Esophagus squamous epithelium (tissue), 5 donors: ENCODE data around the gene SLC17A2. TPM values are rescaled to one million over a fixed set of nuclear protein-coding genes. Genes with fewer than 3 reads are reported as not detected.

Experiments
- DNase-seq: peaks from one replicate; lab custom pipeline; 2025; lab: John Stamatoyannopoulos, UW
- H3K27ac ChIP-seq, 4 donors: fragments of 200-600 bp; sonication (generic); one replicate each; pipeline ENCODE4 v1.5.1; 2016 to 2019; ENCODE audit warnings: mild to moderate bottlenecking in 1 of 4
- H3K27me3 ChIP-seq, 4 donors: fragments of 200-600 bp; sonication (generic); 1 replicate in 3 of 4; 2 replicates in 1 of 4; pipeline versions ENCODE4 v1.5.1 to v1.6.0; 2017 to 2021; ENCODE audit warnings: antibody characterized with exemption in 1 of 4
- H3K36me3 ChIP-seq, 3 donors: fragments of 200-600 bp; sonication (generic); one replicate each; pipeline ENCODE4 v1.5.1; 2016 to 2019
- H3K4me1 ChIP-seq, 3 donors: fragments of 200-600 bp; sonication (generic); one replicate each; pipeline ENCODE4 v1.5.1; 2017 to 2019
- H3K4me3 ChIP-seq, 4 donors: fragments of 200-600 bp; sonication (generic); 1 replicate in 3 of 4; 2 replicates in 1 of 4; pipeline ENCODE4 v1.5.1; 2016 to 2019; ENCODE audit warnings: mild to moderate bottlenecking in 2 of 4, moderate library complexity in 1 of 4
- H3K9me3 ChIP-seq, 3 donors: fragments of 200-600 bp; sonication (generic); one replicate each; pipeline ENCODE4 v1.5.1; 2016 to 2019
- CTCF ChIP-seq, 6 experiments: fragments of 450-650 bp in 4 of 6; fragments of 200-600 bp in 2 of 6; sonication (generic) in 2 of 6; IDR thresholded peaks; one replicate each; pipeline ENCODE4 v1.5.1; 2016 to 2019; ENCODE audit warnings: antibody characterized with exemption in 6 of 6, mild to moderate bottlenecking in 4 of 6, moderate library complexity in 4 of 6
- POLR2A ChIP-seq, 4 donors: fragments of 450-650 bp; IDR thresholded peaks; one replicate each; pipeline ENCODE4 v1.6.1; 2017; ENCODE audit warnings: antibody characterized with exemption in 4 of 4, mild to moderate bottlenecking in 4 of 4, moderate library complexity in 3 of 4
- WGBS, 2 donors: methylation state at CpG; one replicate each; pipeline ENCODE4 v1.1.5; 2018; 5-methylcytosine and 5-hydroxymethylcytosine counted together
- intact Hi-C: fragments of 100-400 bp; cut with DNase I; formaldehyde crosslinking; loops from one replicate; pipeline ENCODE4 v1.15.0; 2022
- total RNA-seq, 4 donors: library from RNA; depleted of rRNA; stranded (reverse); fragments of >200 nt; gene quantifications; one replicate each; pipeline ENCODE4 v1.1.0, GENCODE V29; 2016
- donor health status: DM: yes; HTN: yes; CAD: no.

The SLC17A2 gene
- total RNA-seq, 4 donors from 2014 or later, result not detected

GRCh38 chr6:25959890-25960536, 29.5 kb upstream of the SLC17A2 start:
- WGBS, 2 donors, result 50 to 64% methylated on average over 2 of the region's 2 CpGs
- Histone ChIP-seq H3K9me3 (no peaks in the 10 kb centered on the region), H3K27me3 (no peaks in the 10 kb centered on the region), H3K4me3 (no peak overlapping the region), H3K36me3 (peaks cover 0 to 5% (median 3%) of the 10 kb centered on the region in 3 donors), H3K27ac (no peak overlapping the region), H3K4me1 (peaks cover 7 to 43% (median 18%) of the 10 kb centered on the region in 3 donors)
- TF ChIP-seq CTCF (IDR thresholded peaks at IDR 0.05) (no peak), POLR2A (IDR thresholded peaks at IDR 0.05) (no peak)
- DNase-seq, result no peak
- intact Hi-C loops, result no loop called here

DNA sequence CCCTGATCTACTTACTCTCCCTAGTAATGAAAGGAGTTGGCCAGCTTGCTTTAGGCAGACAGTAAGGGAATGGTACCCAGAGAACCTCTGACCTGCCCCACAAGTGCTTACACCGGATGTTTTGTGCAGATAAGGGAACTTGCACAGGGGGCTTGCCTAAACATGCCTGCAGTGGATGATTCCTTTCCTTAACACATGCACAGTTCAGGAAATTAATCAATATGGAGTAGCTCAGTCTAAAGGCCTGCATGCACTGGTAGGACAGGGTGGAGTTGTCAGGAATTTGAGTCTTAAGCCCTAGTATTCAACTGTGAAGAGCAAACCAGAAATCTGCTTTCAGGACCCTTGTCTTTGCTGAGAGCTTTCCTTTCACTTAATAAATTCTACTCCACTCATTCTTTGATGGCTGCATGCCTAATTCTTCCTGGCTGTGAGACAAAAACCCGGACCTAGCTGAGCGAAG, 28.2 kb upstream of the SLC17A2 start:
- Histone ChIP-seq H3K27me3 (no peaks in the 10 kb centered on the region), H3K9me3 (no peaks in the 10 kb centered on the region), H3K27ac (peak overlapping the region in 1 of 4 donors; percentile 39), H3K36me3 (no peaks in the 10 kb centered on the region), H3K4me3 (no peak overlapping the region), H3K4me1 (peaks cover 7 to 31% (median 7%) of the 10 kb centered on the region in 3 donors)
- no peak for DNase-seq
- no peak for TF ChIP-seq POLR2A (IDR thresholded peaks at IDR 0.05)
- no peak for TF ChIP-seq CTCF (IDR thresholded peaks at IDR 0.05)
- intact Hi-C loops, result no loop called here
- 53 to 55% methylated on average over 3 of the region's 3 CpGs for WGBS, 2 donors

DNA sequence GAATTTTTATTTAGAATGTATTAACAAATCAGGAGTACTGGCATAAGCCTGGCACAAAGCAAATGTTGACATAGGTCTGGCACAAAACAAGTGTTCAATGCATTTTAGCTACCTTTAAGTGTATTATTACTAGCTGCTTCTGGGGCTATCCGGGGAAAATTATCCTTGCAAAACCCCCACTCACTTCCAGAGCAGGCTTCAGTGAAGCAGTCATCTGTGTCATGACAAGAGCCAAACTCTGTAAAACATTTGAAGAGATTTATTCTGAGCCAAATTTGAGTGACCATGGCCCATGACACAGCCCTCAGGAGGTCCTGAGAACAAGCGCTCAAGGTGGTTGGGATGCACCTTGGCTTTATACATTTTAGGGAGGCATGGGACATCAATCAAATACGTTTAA, 25.7 kb upstream of the SLC17A2 start:
- Histone ChIP-seq H3K36me3 (no peaks in the 10 kb centered on the region), H3K4me1 (peaks cover 0 to 12% (median 0%) of the 10 kb centered on the region in 3 donors), H3K27me3 (no peaks in the 10 kb centered on the region), H3K27ac (no peak overlapping the region), H3K4me3 (no peak overlapping the region), H3K9me3 (no peaks in the 10 kb centered on the region)
- WGBS, 2 donors, result 48 to 66% methylated on average over 2 to 3 of the region's 3 CpGs
- DNase-seq, result no peak
- intact Hi-C loops, result no loop called here
- TF ChIP-seq CTCF (IDR thresholded peaks at IDR 0.05) (no peak), POLR2A (IDR thresholded peaks at IDR 0.05) (no peak)

- 57 to 80% methylated on average over 1 of the region's 1 CpG for WGBS, 2 donors
- H3K4me1 ChIP-seq, result peaks cover 0 to 11% (median 0%) of the 10 kb centered on the region in 3 donors
- H3K27me3 ChIP-seq, result no peaks in the 10 kb centered on the region
- intact Hi-C loops, result no loop called here
- no peaks in the 10 kb centered on the region for H3K36me3 ChIP-seq
- no peaks in the 10 kb centered on the region for H3K9me3 ChIP-seq
- H3K27ac ChIP-seq, result no peak overlapping the region
- no peak overlapping the region for H3K4me3 ChIP-seq
- TF ChIP-seq CTCF (IDR thresholded peaks at IDR 0.05), result no peak
- TF ChIP-seq POLR2A (IDR thresholded peaks at IDR 0.05), result no peak
- DNase-seq, result no peak
Observed at GRCh38 chr6:25954756-25955155, 24.3 kb upstream of the SLC17A2 start.

DNA sequence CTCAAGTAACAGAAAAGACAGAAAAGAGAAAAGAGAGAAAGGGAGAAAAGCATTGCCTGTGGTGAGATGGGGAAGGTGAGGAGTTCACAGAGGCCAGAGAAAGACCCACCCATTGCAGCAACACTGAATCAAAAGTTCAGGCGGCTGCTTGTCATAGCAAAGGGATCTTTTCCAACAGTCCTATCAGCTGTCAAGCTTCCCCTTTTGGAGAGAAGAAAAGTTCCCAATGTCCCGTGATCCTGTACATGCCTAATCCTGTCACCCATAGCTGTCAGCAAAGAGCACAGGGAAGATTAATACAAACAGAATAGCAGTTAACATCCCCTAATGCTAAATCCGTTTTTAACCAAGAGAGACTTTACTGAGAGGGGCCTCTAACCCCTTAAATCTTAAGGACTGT, 23.2 kb upstream of the SLC17A2 start:
- DNase-seq, result no peak
- peaks cover 0 to 4% (median 0%) of the 10 kb centered on the region in 3 donors for H3K4me1 ChIP-seq
- H3K27ac ChIP-seq, result no peak overlapping the region
- intact Hi-C loops, result no loop called here
- H3K36me3 ChIP-seq, result no peaks in the 10 kb centered on the region
- WGBS, 2 donors, result 37 to 45% methylated on average over 3 of the region's 3 CpGs
- no peaks in the 10 kb centered on the region for H3K9me3 ChIP-seq
- H3K4me3 ChIP-seq, result no peak overlapping the region
- H3K27me3 ChIP-seq, result no peaks in the 10 kb centered on the region
- TF ChIP-seq POLR2A (IDR thresholded peaks at IDR 0.05) (no peak), CTCF (IDR thresholded peaks at IDR 0.05) (no peak)
